22Rv1 (cell line): ENCODE measurements around the gene MYO1F.

Source experiments
- H3K27ac ChIP-seq: fragments of 450-650 bp; 2 replicates; pipeline ENCODE4 v1.5.1; 2017
- ZFX ChIP-seq: fragments of 450-650 bp; IDR thresholded peaks from 2 replicates; pipeline ENCODE4 v1.6.1; 2017; ENCODE audit warnings: antibody characterized with exemption, borderline replicate concordance
- TF ChIP-seq, protein P1 (sequence below): fragments of 450-650 bp; IDR thresholded peaks from 2 replicates; pipeline ENCODE4 v1.5.1; 2017; ENCODE audit warnings: mild to moderate bottlenecking

Gene MYO1F

DNA sequence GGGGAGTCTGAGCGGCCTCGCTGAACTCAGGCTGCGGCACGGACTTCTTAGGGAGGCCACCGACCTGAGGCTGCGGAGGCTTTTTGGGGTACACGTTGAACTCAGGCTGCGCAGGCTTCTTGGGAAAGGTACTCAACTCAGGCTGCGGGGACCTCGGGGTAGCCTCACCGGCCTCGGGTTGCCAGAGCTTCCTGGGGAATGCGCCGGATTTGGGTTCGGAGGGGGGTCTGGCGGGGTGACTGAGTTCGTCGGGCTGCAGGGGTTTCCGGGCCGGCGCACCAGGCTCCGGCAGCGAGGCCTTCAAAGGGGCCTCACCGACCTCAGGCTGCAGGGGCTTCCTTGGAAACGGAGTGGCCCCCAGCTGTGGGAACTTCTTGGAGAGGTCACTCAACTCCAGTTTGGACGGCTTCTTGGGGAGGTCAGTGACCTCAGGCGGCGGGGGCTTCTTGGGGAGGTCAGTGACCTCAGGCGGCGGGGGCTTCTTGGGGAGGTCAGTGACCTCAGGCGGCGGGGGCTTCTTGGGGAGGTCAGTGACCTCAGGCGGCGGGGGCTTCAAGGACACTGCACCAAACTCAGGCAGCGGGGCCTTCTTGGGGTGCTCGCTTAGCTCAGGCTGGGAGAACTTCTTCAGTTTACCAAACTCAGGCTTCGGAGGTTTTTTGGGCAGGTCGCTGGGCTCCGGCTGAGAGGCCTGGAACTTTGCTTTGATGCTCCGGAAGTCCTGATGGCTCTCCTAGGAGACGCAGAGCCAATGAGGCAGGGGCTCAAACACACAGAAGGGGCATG, 78.0 kb downstream of the MYO1F start:
- H3K27ac ChIP-seq, result no peak overlapping the region
- TF ChIP-seq, protein P1, sequence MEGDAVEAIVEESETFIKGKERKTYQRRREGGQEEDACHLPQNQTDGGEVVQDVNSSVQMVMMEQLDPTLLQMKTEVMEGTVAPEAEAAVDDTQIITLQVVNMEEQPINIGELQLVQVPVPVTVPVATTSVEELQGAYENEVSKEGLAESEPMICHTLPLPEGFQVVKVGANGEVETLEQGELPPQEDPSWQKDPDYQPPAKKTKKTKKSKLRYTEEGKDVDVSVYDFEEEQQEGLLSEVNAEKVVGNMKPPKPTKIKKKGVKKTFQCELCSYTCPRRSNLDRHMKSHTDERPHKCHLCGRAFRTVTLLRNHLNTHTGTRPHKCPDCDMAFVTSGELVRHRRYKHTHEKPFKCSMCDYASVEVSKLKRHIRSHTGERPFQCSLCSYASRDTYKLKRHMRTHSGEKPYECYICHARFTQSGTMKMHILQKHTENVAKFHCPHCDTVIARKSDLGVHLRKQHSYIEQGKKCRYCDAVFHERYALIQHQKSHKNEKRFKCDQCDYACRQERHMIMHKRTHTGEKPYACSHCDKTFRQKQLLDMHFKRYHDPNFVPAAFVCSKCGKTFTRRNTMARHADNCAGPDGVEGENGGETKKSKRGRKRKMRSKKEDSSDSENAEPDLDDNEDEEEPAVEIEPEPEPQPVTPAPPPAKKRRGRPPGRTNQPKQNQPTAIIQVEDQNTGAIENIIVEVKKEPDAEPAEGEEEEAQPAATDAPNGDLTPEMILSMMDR, result no peak
- no peak for TF ChIP-seq ZFX

DNA sequence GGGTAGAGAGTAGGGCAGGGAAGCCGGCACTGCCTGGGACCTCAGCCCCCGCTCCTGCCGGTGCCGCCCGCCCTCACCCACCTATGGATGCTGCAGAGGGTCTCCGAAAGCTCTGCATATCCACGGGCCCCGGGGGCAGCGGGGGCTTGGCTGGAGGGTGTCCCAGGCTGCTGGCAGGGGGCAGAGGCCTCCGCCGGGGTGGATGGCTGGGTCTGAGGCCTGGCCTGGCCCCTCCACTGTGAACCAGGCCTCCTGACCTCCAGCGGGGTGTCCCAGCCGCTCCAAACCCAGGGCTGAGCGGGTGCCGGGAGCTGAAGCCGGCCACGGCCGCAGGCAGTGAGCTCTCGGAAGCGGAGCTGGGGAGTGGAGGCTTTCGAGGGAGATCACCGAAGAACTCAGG, 78.9 kb downstream of the MYO1F start:
- TF ChIP-seq ZFX, result no peak
- TF ChIP-seq, protein P1, result no peak
- no peak overlapping the region for H3K27ac ChIP-seq

DNA sequence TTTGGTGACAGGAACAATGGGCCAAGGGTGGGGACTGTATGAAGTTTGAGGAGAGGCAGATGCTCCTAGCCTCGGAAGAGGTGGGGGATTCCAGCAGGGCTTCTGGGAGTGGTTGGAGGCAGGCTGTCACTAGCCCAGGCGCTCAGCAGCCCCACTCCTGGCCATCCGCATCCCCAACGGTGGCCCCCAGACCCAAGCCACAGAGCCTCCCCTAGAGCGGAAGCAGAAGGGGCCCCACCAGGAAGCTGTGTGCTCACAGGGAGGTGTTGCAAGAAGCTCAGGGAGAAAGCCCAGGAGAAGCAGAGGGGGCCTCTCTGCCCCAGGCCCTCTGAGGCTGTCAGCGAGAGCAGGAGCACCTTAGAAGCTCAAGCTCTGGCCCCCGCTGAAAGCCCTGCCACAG, 83.1 kb downstream of the MYO1F start:
- TF ChIP-seq ZFX, result no peak
- TF ChIP-seq, protein P1, result no peak
- no peak overlapping the region for H3K27ac ChIP-seq

DNA sequence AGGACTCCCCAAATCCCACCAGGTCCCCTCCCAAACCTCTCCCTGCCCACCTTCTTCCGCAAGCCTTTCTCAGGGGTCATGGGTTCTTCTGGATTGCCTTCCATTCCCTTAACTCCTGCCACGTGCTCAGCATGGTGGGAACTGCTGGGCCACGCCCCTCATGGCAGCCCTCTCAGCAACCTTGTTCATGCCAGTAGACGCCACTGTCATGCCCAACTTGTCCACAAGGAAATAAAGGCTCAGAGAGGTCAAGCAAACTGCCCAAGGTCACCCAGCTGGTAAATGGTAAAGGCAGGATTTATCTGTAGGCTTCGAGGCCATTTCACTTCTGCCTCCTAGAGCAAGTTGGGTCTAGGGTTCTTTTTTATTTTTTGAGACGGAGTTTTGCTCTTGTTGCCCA, 85.7 kb downstream of the MYO1F start:
- TF ChIP-seq ZFX, result no peak
- TF ChIP-seq, protein P1, result 0 out of 2 replicates have a peak, but pooled peaks have one; percentile 5
- H3K27ac ChIP-seq, result no peak overlapping the region

DNA sequence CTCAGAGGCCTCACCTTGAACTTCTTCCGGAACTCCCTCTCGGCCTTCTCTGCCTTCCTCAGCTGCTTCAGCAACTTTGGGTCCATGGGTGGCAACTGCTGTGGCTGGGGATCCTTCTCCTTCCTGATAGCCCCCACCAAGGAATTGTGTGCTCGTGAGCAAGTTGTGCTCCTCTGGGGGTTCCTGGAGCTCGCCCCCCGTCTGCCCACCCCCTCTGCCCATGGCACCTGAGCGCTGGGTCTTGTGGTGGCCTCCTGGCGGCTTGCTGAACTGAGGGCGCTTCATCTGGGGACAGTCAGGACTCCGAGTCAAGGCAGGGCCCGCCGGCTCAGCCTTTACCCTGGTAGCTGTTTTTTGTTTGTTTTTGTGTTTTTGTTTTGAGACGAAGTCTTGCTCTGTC, 86.4 kb downstream of the MYO1F start:
- no peak for TF ChIP-seq ZFX
- TF ChIP-seq, protein P1, result no peak

DNA sequence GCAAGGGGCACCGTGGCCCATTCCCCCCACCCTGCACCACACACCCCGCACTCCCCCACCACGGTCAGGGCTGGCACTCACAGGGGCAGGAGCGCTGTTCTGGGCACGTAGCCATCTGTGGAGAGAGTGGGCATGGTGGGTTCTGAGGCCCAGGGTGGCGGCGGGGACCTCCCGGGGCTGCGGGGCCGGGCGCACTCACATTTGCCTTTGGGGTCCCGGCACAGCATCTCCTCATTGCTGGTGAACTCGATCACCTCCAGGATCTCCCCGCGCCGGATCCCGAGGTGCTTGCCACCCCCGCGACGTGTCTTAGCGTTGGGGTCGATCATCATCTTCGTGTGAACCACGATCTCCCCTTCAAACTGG, 86.9 kb downstream of the MYO1F start:
- H3K27ac ChIP-seq, result no peak overlapping the region
- TF ChIP-seq ZFX, result no peak
- TF ChIP-seq, protein P1, result no peak

More for the DNA sequence above, 86.4 kb downstream of the MYO1F start:
- H3K27ac ChIP-seq, result no peak overlapping the region

DNA sequence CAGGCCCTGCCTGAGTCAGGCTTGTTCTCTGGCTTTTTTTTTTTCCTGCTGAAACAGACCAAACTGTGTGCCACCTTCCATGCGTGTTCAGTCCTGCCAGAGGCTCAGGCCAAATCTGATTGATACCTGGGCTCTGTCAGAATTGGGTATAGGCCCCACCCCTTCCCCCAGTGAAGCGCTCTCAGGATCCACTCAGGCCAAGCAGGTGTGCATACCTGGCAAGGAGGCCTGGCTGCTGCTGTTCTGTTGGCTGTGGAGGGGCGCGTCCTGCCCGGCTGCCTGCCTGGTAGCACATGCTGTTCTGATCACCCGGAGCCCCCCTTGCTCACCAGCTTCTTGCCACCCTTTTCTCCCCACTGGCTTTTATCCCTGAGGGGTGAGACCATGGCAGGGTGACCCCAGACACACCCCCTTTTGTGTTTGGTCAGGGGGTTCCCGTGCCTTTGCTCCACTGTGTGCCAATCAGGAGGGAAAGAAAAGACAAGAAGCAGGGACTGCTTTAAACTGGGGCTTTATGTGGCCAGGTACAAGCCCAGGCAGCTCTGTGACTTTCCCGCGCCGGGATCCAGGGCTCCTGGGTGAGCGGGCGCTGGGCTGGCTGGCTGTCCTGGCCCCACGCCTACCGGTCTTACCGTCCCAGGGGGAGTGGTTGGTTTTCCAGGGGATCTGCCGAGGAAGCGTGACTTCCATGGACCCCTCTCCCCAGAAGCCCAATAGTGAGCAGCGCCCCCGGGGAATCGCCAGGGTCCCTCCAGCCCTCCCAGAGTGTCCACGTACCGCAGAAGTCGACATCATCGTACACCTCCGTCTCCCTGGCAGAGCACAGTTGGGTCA, 87.5 kb downstream of the MYO1F start:
- no peak overlapping the region for H3K27ac ChIP-seq
- TF ChIP-seq, protein P1, result no peak
- TF ChIP-seq ZFX, result no peak
